Gastrocnemius medialis (tissue), 4 donors: ENCODE results near the gene TMEM125. TPM values are rescaled to one million over a fixed set of nuclear protein-coding genes. Genes with fewer than 3 reads are reported as not detected.

Experiments
- ATAC-seq, 2 donors: fragments of 150-250 bp; one replicate each; pipeline ENCODE4 v1.9.1; 2016
- DNase-seq, 2 donors: peaks; one replicate each; pipeline ENCODE4 v3.0.0-alpha.2; 2019
- H3K27ac ChIP-seq, 4 donors: fragments of 200-600 bp; sonication (generic); 1 replicate in 1 of 4; 2 replicates in 3 of 4; pipeline ENCODE4 v1.5.1; 2016 to 2018; ENCODE audit warnings: mild to moderate bottlenecking in 2 of 4, moderate library complexity in 1 of 4
- H3K27me3 ChIP-seq, 3 donors: fragments of 200-600 bp; sonication (generic) in 2 of 3; 1 replicate in 1 of 3; 2 replicates in 2 of 3; pipeline versions ENCODE4 v1.5.1 to v1.6.0; 2016 to 2019; ENCODE audit warnings: mild to moderate bottlenecking in 1 of 3, moderate library complexity in 1 of 3
- H3K36me3 ChIP-seq, 2 donors: fragments of 200-600 bp; sonication (generic) in 1 of 2; one replicate each; pipeline ENCODE4 v1.5.1; 2017 to 2018
- H3K4me1 ChIP-seq, 2 donors: fragments of 200-600 bp; sonication (generic) in 1 of 2; one replicate each; pipeline ENCODE4 v1.5.1; 2016 to 2017; ENCODE audit warnings: mild to moderate bottlenecking in 2 of 2
- H3K4me3 ChIP-seq, 4 donors: fragments of 200-600 bp; sonication (generic) in 3 of 4; 1 replicate in 1 of 4; 2 replicates in 3 of 4; pipeline ENCODE4 v1.5.1; 2016 to 2019; ENCODE audit warnings: mild to moderate bottlenecking in 2 of 4
- H3K9me3 ChIP-seq, 3 donors: fragments of 200-600 bp; sonication (generic) in 2 of 3; 1 replicate in 1 of 3; 2 replicates in 2 of 3; pipeline ENCODE4 v1.5.1; 2016 to 2019
- POLR2A ChIP-seq, 2 donors: fragments of 450-650 bp; IDR thresholded peaks; one replicate each; pipeline ENCODE4 v1.6.1; 2017; ENCODE audit warnings: antibody characterized with exemption in 2 of 2, mild to moderate bottlenecking in 2 of 2, moderate library complexity in 2 of 2
- in situ Hi-C, 4 donors: fragments of 200-750 bp; cut with MboI; loops; one replicate each; pipeline versions ENCODE4 v1.15.0 to v1.8.0; 2017; ENCODE audit warnings: low sequenced_read_pairs in 4 of 4
- intact Hi-C: fragments of 100-400 bp; cut with DNase I; formaldehyde crosslinking; loops from one replicate; pipeline ENCODE4 v1.15.1; 2023; ENCODE audit warnings: low total_unique reads
- total RNA-seq, 4 donors: library from RNA; depleted of rRNA; stranded (reverse); fragments of >200 nt; gene quantifications; one replicate each; pipeline versions ENCODE4 v1.1.0 to v1.2.3, GENCODE V29; 2016
- TF ChIP-seq, protein P1 (sequence below), 5 experiments: fragments of 450-650 bp in 3 of 5; fragments of 200-600 bp in 2 of 5; sonication (generic) in 2 of 5; IDR thresholded peaks in 4 of 5; conservative IDR thresholded peaks in 1 of 5; 1 replicate in 4 of 5; 2 replicates in 1 of 5; pipeline ENCODE4 v1.5.1; 2016 to 2019; ENCODE audit warnings: antibody characterized with exemption in 5 of 5, mild to moderate bottlenecking in 3 of 5, moderate library complexity in 3 of 5

The TMEM125 gene
- total RNA-seq, 4 donors from 2014 or later, result not detected

DNA sequence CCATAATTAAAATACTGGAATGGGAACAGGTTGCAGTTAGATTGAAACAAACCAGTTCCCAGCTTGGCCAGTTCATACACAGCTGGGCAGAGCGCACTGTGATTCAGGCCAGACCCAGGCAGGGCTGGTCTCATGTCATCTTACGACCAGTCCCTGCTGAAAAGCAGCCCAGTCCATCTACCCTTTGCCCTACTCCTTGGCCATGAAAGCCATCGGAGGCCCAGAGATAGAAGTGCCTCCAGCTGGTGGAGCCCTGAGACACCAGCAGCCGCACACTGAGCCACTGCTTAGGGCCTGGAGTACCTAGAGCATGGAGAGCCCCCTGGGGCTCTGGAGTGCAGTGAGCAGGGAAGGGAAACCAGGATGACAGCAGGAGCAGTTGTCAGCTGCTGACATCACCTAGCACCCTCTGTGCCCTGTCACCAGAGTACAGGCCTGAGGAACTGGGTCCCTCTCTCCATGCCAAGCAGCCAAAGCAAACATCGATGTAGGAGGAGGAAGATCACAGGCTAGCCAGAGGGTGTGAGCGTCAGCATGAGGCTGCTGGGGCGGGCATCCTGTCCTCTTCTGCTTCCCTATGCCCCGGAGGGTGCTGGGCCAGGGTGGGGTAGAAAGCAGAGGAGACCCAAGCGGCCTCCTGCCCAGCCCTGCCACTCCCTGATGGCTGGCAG, 34.2 kb upstream of the TMEM125 start:
- no peak for DNase-seq
- in situ Hi-C loops, result loop anchor here in 1 of 4 donors (10.0 kb wide), 1 partner anchor 179 kb away; no protein-coding TSS in a partner anchor
- intact Hi-C loops, result loop anchor here (5.0 kb wide), 1 partner anchor 67 kb away; the partner anchor contains the start of gene TIE1
- Histone ChIP-seq H3K27ac (no peak overlapping the region), H3K36me3 (no peaks in the 10 kb centered on the region), H3K4me3 (no peak overlapping the region), H3K4me1 (no peaks in the 10 kb centered on the region), H3K9me3 (no peaks in the 10 kb centered on the region), H3K27me3 (no peaks in the 10 kb centered on the region)
- TF ChIP-seq POLR2A (IDR thresholded peaks at IDR 0.05), result no peak
- TF ChIP-seq, protein P1, sequence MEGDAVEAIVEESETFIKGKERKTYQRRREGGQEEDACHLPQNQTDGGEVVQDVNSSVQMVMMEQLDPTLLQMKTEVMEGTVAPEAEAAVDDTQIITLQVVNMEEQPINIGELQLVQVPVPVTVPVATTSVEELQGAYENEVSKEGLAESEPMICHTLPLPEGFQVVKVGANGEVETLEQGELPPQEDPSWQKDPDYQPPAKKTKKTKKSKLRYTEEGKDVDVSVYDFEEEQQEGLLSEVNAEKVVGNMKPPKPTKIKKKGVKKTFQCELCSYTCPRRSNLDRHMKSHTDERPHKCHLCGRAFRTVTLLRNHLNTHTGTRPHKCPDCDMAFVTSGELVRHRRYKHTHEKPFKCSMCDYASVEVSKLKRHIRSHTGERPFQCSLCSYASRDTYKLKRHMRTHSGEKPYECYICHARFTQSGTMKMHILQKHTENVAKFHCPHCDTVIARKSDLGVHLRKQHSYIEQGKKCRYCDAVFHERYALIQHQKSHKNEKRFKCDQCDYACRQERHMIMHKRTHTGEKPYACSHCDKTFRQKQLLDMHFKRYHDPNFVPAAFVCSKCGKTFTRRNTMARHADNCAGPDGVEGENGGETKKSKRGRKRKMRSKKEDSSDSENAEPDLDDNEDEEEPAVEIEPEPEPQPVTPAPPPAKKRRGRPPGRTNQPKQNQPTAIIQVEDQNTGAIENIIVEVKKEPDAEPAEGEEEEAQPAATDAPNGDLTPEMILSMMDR (IDR thresholded peaks at IDR 0.05 in 4 of 5, conservative IDR thresholded peaks at IDR 0.05 in 1 of 5), result no peak
- ATAC-seq, result no peak

DNA sequence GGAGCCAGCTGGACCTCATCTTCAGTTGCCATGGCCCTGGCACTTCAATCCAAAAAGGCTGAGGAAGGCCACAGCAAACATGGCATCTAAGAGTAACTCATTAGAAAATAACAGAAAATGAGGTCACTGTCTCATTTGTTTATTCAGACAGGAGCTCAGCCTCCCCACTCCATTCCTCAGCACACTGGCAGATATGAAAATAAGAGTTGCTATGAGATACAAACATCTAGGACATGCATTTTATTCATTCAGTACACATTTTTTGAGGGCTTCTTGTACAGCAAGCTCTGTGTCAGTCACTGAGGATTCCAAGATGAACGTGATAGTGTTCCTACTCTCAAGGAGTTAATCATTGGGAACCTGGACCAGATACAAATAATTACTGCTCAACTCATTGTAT, 32.7 kb upstream of the TMEM125 start:
- Histone ChIP-seq H3K36me3 (no peaks in the 10 kb centered on the region), H3K9me3 (no peaks in the 10 kb centered on the region), H3K4me1 (no peaks in the 10 kb centered on the region), H3K4me3 (no peak overlapping the region), H3K27me3 (no peaks in the 10 kb centered on the region), H3K27ac (no peak overlapping the region)
- DNase-seq (no peak), ATAC-seq (no peak)
- in situ Hi-C loops, result loop anchor here in 1 of 4 donors (10.0 kb wide), 1 partner anchor 178 kb away; no protein-coding TSS in a partner anchor
- no peak for TF ChIP-seq POLR2A (IDR thresholded peaks at IDR 0.05)
- TF ChIP-seq, protein P1 (IDR thresholded peaks at IDR 0.05 in 4 of 5, conservative IDR thresholded peaks at IDR 0.05 in 1 of 5), result no peak
- intact Hi-C loops, result loop anchor here (5.0 kb wide), 1 partner anchor 65 kb away; the partner anchor contains the start of gene TIE1

DNA sequence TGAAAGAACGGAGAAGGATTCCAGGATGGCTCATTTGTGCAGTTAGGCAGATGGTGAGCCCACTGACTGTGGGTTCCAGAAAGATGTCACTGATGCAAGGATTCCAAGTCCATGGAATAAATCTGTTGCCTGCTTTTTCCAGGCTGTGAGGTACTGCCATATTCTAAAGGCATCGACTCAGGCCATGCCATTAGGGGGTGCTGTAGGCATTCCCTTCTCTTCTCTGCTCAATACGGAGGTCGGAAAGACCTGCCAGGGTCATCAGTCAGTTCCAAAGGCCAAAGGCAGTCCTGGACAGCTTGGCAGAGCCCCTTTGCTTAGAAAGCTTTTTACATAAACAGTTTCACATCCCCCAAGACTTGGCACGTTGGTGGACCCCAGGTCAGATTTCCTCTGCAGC, 31.7 kb upstream of the TMEM125 start:
- H3K9me3 ChIP-seq, result no peaks in the 10 kb centered on the region
- H3K36me3 ChIP-seq, result no peaks in the 10 kb centered on the region
- TF ChIP-seq, protein P1 (IDR thresholded peaks at IDR 0.05 in 4 of 5, conservative IDR thresholded peaks at IDR 0.05 in 1 of 5), result peak in 4 of 5 experiments; percentile 31 to 55 (median 53)
- no peak for TF ChIP-seq POLR2A (IDR thresholded peaks at IDR 0.05)
- H3K27me3 ChIP-seq, result no peaks in the 10 kb centered on the region
- H3K4me1 ChIP-seq, result no peaks in the 10 kb centered on the region
- intact Hi-C loops, result loop anchor here (1.0 to 5.0 kb wide), 2 partner anchors 64 to 130 kb away; partner anchors contain the start of genes ELOVL1 and TIE1
- DNase-seq (peak in 1 of 2 donors; percentile 44), ATAC-seq (peak; percentile 66 to 80)
- no peak overlapping the region for H3K4me3 ChIP-seq
- H3K27ac ChIP-seq, result peak overlapping the region in 1 of 4 donors; percentile 18
- in situ Hi-C loops, result loop anchor here in 1 of 4 donors (10.0 kb wide), 1 partner anchor 177 kb away; no protein-coding TSS in a partner anchor

DNA sequence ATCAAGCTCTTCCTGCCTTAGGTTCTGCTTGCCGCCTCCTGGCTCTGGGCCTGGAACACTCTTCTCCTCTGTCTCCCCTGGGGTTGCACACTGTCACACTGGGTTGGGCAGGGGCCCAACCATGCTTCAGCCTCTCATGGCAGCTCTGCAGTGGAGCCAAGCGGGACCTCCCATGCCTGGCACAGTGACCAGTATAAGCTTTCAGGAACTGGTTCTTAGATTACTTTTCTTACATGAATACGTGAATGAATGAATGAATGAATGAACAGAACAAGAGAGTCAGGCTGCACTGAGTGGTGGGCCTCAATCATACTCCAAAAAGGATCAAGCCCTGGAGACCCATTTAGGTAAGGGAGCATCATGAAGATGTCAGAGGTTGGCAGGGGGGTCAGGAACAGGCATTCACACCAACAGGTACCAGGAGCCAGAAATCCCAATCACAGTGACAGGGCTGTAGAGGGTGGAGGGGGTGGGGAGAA, 30.8 kb upstream of the TMEM125 start:
- TF ChIP-seq POLR2A (IDR thresholded peaks at IDR 0.05), result no peak
- TF ChIP-seq, protein P1 (IDR thresholded peaks at IDR 0.05 in 4 of 5, conservative IDR thresholded peaks at IDR 0.05 in 1 of 5), result no peak
- Histone ChIP-seq H3K9me3 (no peaks in the 10 kb centered on the region), H3K27me3 (no peaks in the 10 kb centered on the region), H3K4me1 (no peaks in the 10 kb centered on the region), H3K4me3 (no peak overlapping the region), H3K27ac (peak overlapping the region in 1 of 4 donors; percentile 18), H3K36me3 (no peaks in the 10 kb centered on the region)
- no peak for ATAC-seq
- in situ Hi-C loops, result loop anchor here in 1 of 4 donors (10.0 kb wide), 1 partner anchor 176 kb away; no protein-coding TSS in a partner anchor
- no peak for DNase-seq
- intact Hi-C loops, result loop anchor here (1.0 to 5.0 kb wide), 2 partner anchors 63 to 129 kb away; partner anchors contain the start of genes ELOVL1 and TIE1
